ENCODE data around the gene CEMIP. TPM values are rescaled to one million over a fixed set of nuclear protein-coding genes. Genes with fewer than 3 reads are reported as not detected.

Gene CEMIP
- total and polyA plus RNA-seq, 2 experiments from 2014 or later: 0.27 to 2.1 TPM

- TF ChIP-seq, protein P1, sequence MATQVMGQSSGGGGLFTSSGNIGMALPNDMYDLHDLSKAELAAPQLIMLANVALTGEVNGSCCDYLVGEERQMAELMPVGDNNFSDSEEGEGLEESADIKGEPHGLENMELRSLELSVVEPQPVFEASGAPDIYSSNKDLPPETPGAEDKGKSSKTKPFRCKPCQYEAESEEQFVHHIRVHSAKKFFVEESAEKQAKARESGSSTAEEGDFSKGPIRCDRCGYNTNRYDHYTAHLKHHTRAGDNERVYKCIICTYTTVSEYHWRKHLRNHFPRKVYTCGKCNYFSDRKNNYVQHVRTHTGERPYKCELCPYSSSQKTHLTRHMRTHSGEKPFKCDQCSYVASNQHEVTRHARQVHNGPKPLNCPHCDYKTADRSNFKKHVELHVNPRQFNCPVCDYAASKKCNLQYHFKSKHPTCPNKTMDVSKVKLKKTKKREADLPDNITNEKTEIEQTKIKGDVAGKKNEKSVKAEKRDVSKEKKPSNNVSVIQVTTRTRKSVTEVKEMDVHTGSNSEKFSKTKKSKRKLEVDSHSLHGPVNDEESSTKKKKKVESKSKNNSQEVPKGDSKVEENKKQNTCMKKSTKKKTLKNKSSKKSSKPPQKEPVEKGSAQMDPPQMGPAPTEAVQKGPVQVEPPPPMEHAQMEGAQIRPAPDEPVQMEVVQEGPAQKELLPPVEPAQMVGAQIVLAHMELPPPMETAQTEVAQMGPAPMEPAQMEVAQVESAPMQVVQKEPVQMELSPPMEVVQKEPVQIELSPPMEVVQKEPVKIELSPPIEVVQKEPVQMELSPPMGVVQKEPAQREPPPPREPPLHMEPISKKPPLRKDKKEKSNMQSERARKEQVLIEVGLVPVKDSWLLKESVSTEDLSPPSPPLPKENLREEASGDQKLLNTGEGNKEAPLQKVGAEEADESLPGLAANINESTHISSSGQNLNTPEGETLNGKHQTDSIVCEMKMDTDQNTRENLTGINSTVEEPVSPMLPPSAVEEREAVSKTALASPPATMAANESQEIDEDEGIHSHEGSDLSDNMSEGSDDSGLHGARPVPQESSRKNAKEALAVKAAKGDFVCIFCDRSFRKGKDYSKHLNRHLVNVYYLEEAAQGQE (IDR thresholded peaks at IDR 0.05; ENCODE audit: unreplicated experiment): no peak
- no peak for TF ChIP-seq ETS1 (IDR thresholded peaks at IDR 0.05)
Measured at GRCh38 chr15:80736560-80736959, 42.6 kb upstream of the CEMIP start (continued).

DNA sequence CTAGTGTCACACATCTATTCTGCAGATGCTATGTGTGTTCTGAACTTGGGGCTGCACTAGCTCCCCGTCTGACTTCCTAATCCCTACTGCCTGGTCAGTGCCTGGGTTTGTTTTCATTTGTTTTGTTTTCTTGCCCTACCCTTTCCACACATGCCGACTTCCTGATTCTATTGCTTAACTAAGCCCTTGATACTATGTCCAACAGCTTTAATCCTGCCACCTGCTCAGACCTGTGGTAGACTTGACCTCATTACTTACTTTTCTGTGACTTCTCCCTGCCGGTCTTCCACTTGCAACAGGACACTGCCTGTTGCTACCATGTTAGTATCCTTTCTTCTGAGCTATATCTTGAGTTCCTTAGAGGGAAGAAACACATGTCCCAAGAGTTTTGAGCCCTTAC lies 39.3 kb upstream of the CEMIP start:
- peaks cover 12% of the 10 kb centered on the region for H3K27me3 Mint-ChIP-seq (ENCODE audit: insufficient read depth, low read depth, poor library complexity)
- DNase-seq (ENCODE audit: low spot score): no peak
- no peak overlapping the region for H3K4me2 ChIP-seq
- H3K27ac ChIP-seq (ENCODE audit: low read depth): no peak overlapping the region
- no peak overlapping the region for H2AFZ ChIP-seq
- no peaks in the 10 kb centered on the region for H3F3A ChIP-seq (replicated peaks; ENCODE audit: low read depth)
- H3K9me3 Mint-ChIP-seq: no peaks in the 10 kb centered on the region
- H4K20me1 ChIP-seq (replicated peaks; ENCODE audit: insufficient read depth): no peaks in the 10 kb centered on the region
- peaks cover 5% of the 10 kb centered on the region for H3K79me2 ChIP-seq (replicated peaks; ENCODE audit: insufficient read depth)
- H3K36me3 ChIP-seq (ENCODE audit: insufficient read depth): no peaks in the 10 kb centered on the region; the same call in 1 of the 2 replicates
- no peaks in the 10 kb centered on the region; the same call in 2 of the 3 replicates for H3K36me3 Mint-ChIP-seq (ENCODE audit: low read depth)
- H3K9me2 ChIP-seq (ENCODE audit: insufficient read depth): peaks cover 15% of the 10 kb centered on the region; the same call in 1 of the 2 replicates
- H3K27me3 ChIP-seq (ENCODE audit: insufficient read depth): no peaks in the 10 kb centered on the region
- no peak overlapping the region for H3K4me3 ChIP-seq
- ATAC-seq: no peak
- TF ChIP-seq, protein P2, sequence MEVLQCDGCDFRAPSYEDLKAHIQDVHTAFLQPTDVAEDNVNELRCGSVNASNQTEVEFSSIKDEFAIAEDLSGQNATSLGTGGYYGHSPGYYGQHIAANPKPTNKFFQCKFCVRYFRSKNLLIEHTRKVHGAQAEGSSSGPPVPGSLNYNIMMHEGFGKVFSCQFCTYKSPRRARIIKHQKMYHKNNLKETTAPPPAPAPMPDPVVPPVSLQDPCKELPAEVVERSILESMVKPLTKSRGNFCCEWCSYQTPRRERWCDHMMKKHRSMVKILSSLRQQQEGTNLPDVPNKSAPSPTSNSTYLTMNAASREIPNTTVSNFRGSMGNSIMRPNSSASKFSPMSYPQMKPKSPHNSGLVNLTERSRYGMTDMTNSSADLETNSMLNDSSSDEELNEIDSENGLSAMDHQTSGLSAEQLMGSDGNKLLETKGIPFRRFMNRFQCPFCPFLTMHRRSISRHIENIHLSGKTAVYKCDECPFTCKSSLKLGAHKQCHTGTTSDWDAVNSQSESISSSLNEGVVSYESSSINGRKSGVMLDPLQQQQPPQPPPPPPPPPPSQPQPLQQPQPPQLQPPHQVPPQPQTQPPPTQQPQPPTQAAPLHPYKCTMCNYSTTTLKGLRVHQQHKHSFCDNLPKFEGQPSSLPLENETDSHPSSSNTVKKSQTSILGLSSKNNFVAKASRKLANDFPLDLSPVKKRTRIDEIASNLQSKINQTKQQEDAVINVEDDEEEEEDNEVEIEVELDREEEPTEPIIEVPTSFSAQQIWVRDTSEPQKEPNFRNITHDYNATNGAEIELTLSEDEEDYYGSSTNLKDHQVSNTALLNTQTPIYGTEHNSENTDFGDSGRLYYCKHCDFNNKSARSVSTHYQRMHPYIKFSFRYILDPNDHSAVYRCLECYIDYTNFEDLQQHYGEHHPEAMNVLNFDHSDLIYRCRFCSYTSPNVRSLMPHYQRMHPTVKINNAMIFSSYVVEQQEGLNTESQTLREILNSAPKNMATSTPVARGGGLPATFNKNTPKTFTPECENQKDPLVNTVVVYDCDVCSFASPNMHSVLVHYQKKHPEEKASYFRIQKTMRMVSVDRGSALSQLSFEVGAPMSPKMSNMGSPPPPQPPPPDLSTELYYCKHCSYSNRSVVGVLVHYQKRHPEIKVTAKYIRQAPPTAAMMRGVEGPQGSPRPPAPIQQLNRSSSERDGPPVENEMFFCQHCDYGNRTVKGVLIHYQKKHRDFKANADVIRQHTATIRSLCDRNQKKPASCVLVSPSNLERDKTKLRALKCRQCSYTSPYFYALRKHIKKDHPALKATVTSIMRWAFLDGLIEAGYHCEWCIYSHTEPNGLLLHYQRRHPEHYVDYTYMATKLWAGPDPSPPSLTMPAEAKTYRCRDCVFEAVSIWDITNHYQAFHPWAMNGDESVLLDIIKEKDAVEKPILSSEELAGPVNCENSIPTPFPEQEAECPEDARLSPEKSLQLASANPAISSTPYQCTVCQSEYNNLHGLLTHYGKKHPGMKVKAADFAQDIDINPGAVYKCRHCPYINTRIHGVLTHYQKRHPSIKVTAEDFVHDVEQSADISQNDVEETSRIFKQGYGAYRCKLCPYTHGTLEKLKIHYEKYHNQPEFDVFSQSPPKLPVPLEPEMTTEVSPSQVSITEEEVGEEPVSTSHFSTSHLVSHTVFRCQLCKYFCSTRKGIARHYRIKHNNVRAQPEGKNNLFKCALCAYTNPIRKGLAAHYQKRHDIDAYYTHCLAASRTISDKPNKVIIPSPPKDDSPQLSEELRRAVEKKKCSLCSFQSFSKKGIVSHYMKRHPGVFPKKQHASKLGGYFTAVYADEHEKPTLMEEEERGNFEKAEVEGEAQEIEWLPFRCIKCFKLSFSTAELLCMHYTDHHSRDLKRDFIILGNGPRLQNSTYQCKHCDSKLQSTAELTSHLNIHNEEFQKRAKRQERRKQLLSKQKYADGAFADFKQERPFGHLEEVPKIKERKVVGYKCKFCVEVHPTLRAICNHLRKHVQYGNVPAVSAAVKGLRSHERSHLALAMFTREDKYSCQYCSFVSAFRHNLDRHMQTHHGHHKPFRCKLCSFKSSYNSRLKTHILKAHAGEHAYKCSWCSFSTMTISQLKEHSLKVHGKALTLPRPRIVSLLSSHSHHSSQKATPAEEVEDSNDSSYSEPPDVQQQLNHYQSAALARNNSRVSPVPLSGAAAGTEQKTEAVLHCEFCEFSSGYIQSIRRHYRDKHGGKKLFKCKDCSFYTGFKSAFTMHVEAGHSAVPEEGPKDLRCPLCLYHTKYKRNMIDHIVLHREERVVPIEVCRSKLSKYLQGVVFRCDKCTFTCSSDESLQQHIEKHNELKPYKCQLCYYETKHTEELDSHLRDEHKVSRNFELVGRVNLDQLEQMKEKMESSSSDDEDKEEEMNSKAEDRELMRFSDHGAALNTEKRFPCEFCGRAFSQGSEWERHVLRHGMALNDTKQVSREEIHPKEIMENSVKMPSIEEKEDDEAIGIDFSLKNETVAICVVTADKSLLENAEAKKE (CRISPR knock-in tag; IDR thresholded peaks at IDR 0.05): no peak
- TF ChIP-seq ZNF331 (CRISPR knock-in tag; IDR thresholded peaks at IDR 0.05; ENCODE audit: low read depth) (no peak), NANOG (IDR thresholded peaks at IDR 0.05; ENCODE audit: borderline replicate concordance) (no peak), EZH2phosphoT487 (IDR thresholded peaks at IDR 0.05; ENCODE audit: unreplicated experiment) (no peak), JUNB (IDR thresholded peaks at IDR 0.05; ENCODE audit: unreplicated experiment) (no peak), STAT1 (IDR thresholded peaks at IDR 0.05; ENCODE audit: unreplicated experiment) (no peak)
- TF ChIP-seq, protein P1 (IDR thresholded peaks at IDR 0.05; ENCODE audit: unreplicated experiment): no peak
- peaks cover 32% of the 10 kb centered on the region for H3K4me1 Mint-ChIP-seq
- H3K27ac Mint-ChIP-seq: no peak overlapping the region
- peaks cover 12% of the 10 kb centered on the region for H3K4me1 ChIP-seq (ENCODE audit: insufficient read depth)
- H3K4me3 Mint-ChIP-seq: no peak overlapping the region
